ENCODE measurements around the gene MAGEF1. TPM values are rescaled to one million over a fixed set of nuclear protein-coding genes. Genes with fewer than 3 reads are reported as not detected.
A peak's percentile ranks its signal among the peaks of the same experiment; 100 is the strongest.

The MAGEF1 gene
- total RNA-seq, 1 donor from 2014 or later = 22.9 TPM

DNA sequence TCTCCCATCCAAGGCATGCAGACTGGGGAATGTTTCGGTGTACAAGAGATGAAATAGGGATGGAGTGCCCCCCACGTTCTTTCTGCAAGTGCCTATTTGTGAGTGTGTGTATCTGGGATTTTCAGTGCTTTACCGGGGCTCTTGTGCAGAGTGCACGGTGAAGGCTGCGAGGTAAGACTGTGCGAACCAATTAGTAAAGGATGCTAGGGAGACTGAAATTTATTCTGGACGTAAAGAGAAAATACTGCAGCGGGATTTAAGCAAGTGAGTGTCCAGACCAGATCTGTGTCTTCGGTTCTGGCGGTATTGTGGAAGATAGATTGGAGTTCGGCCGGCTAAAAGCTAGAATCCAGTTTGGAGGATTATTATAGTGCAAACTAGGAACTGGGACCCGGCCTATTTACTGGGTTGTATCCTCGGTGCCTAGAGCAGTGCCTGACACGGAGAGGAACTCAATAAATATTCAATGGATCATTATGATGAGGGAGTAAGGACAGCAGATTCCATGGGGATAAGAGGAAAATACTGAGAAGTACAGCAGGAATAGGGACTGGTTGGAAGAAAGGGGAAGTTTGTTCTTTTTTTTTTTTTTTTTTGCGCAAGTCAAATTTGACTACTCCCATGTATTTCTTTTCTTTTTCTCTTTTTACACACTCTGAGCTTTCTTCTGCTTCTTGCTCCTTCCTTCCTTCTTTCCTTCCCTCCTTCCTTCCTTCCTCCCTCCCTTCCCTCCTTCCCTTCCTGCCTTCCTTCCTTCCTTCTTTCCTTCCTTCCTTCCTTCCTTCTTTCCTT, 580 bp upstream of the MAGEF1 start:
- H3K9me3 Mint-ChIP-seq (ENCODE audit: unreplicated experiment) = no peaks in the 10 kb centered on the region
- DNase-seq (ENCODE audit: low spot score) = no peak
- H3K36me3 Mint-ChIP-seq (ENCODE audit: low read depth, unreplicated experiment) = peaks cover 19% of the 10 kb centered on the region
- TF ChIP-seq, protein P1, sequence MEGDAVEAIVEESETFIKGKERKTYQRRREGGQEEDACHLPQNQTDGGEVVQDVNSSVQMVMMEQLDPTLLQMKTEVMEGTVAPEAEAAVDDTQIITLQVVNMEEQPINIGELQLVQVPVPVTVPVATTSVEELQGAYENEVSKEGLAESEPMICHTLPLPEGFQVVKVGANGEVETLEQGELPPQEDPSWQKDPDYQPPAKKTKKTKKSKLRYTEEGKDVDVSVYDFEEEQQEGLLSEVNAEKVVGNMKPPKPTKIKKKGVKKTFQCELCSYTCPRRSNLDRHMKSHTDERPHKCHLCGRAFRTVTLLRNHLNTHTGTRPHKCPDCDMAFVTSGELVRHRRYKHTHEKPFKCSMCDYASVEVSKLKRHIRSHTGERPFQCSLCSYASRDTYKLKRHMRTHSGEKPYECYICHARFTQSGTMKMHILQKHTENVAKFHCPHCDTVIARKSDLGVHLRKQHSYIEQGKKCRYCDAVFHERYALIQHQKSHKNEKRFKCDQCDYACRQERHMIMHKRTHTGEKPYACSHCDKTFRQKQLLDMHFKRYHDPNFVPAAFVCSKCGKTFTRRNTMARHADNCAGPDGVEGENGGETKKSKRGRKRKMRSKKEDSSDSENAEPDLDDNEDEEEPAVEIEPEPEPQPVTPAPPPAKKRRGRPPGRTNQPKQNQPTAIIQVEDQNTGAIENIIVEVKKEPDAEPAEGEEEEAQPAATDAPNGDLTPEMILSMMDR (IDR thresholded peaks at IDR 0.05; ENCODE audit: unreplicated experiment) = no peak
- peaks cover 5% of the 10 kb centered on the region for H3K27me3 Mint-ChIP-seq (ENCODE audit: unreplicated experiment)
- H3K27ac Mint-ChIP-seq (ENCODE audit: unreplicated experiment) = peak overlapping the region; percentile 14
- H3K4me3 Mint-ChIP-seq (ENCODE audit: unreplicated experiment) = peak overlapping the region; percentile 98
- peaks cover 31% of the 10 kb centered on the region for H3K4me1 Mint-ChIP-seq (ENCODE audit: unreplicated experiment)

DNA sequence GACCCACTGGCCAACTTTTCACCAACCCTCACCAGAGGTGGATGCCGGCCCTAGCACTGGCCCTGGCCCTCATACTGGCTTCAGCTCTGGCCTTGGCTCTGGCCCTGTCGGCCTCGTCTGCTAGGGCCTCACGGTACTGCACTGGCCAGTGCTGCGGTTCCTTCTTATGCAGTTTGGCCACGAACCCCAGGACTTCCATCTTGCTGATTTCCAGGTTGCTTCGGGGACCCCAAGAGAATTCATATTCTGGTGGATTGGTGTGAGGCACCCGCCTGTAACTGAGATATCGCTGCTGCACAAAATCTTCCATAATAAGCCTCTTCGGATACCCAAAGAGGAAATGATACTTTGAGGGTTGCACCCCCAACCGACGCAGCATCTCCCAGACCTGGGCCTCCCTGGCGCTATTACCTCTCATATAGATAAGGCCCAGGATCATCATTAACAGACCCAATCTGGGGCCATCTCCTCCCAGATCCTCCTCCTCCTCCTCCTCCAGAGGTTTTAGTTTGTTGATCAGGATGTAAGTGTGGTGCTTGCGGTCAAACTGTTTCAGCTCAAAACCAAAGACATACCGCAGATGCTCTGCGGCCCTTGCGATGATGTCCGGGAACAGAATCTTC, 883 bp downstream of the MAGEF1 start:
- Mint-ChIP-seq H3K27me3 (ENCODE audit: unreplicated experiment) (peaks cover 4% of the 10 kb centered on the region), H3K4me3 (ENCODE audit: unreplicated experiment) (peak overlapping the region; percentile 98), H3K4me1 (ENCODE audit: unreplicated experiment) (peaks cover 24% of the 10 kb centered on the region), H3K27ac (ENCODE audit: unreplicated experiment) (peak overlapping the region; percentile 81), H3K9me3 (ENCODE audit: unreplicated experiment) (no peaks in the 10 kb centered on the region), H3K36me3 (ENCODE audit: low read depth, unreplicated experiment) (peaks cover 28% of the 10 kb centered on the region)
- DNase-seq (ENCODE audit: low spot score) = no peak
- TF ChIP-seq, protein P1 (IDR thresholded peaks at IDR 0.05; ENCODE audit: unreplicated experiment) = no peak

DNA sequence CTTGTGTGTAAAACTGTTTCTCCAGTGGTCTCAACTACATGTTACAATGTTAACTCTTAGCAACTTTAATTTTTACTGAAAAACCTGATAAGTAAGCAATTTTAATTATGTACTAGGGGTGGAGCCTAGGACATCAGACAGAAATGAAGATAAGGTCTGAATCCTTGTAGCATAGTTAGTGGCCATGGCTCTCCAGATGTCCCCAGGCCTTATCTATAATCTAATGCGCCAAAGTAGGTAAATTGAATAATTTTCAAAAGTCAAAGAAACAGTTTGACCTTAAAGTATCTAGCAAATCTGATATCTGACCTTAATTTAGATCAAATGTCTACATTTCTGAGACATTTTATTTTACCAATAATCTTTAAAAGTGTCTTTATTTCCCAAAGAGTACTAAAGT, 8.2 kb downstream of the MAGEF1 start:
- no peaks in the 10 kb centered on the region for H3K27me3 Mint-ChIP-seq (ENCODE audit: unreplicated experiment)
- TF ChIP-seq, protein P1 (IDR thresholded peaks at IDR 0.05; ENCODE audit: unreplicated experiment) = no peak
- no peaks in the 10 kb centered on the region for H3K4me1 Mint-ChIP-seq (ENCODE audit: unreplicated experiment)
- H3K27ac Mint-ChIP-seq (ENCODE audit: unreplicated experiment) = no peak overlapping the region
- no peaks in the 10 kb centered on the region for H3K9me3 Mint-ChIP-seq (ENCODE audit: unreplicated experiment)
- no peak for DNase-seq (ENCODE audit: low spot score)
- H3K36me3 Mint-ChIP-seq (ENCODE audit: low read depth, unreplicated experiment) = peaks cover 18% of the 10 kb centered on the region
- no peak overlapping the region for H3K4me3 Mint-ChIP-seq (ENCODE audit: unreplicated experiment)

DNA sequence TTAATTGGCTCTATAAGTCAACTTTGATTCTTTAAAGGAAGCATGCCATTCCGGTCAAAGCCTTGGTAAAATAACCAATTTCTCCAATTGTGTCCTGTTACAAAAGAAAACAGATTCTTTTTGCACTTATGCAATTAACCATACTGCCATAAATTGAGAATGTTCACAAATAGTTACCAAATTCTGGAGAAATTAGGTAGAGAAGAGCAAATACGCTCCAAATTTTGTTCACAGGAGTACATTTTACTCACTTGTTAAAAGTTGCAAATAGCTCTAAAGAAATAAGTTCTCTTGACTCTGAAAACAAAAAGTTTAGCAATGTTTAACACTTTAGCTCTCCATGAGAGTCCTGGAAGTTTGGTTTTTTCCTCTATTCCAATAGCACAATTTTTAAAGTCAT, 11.1 kb downstream of the MAGEF1 start:
- H3K4me1 Mint-ChIP-seq (ENCODE audit: unreplicated experiment) = no peaks in the 10 kb centered on the region
- no peak overlapping the region for H3K4me3 Mint-ChIP-seq (ENCODE audit: unreplicated experiment)
- TF ChIP-seq, protein P1 (IDR thresholded peaks at IDR 0.05; ENCODE audit: unreplicated experiment) = no peak
- no peaks in the 10 kb centered on the region for H3K36me3 Mint-ChIP-seq (ENCODE audit: low read depth, unreplicated experiment)
- no peak for DNase-seq (ENCODE audit: low spot score)
- no peaks in the 10 kb centered on the region for H3K9me3 Mint-ChIP-seq (ENCODE audit: unreplicated experiment)
- H3K27ac Mint-ChIP-seq (ENCODE audit: unreplicated experiment) = no peak overlapping the region
- H3K27me3 Mint-ChIP-seq (ENCODE audit: unreplicated experiment) = no peaks in the 10 kb centered on the region

DNA sequence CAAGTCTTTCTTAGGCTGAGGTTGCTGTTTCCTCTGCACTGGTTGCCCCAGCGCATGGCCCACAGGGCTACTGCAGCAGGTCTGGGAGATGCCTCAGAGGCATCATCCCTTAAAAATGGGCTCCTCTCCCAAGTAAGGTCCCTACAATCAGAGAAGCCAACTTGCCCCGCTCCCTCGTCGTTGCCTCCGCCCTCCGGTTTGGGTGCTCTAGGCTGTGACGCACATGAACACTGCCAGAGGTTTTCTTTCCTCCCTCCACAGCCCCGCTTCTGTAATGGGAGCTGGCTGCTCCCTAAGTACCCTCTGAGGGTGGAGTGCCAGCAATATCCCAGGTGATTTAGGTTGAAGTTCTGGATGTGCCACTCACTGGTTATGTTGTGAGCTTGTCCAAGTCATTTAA, 14.0 kb downstream of the MAGEF1 start:
- Mint-ChIP-seq H3K4me1 (ENCODE audit: unreplicated experiment) (no peaks in the 10 kb centered on the region), H3K4me3 (ENCODE audit: unreplicated experiment) (no peak overlapping the region), H3K27ac (ENCODE audit: unreplicated experiment) (peak overlapping the region; percentile 40), H3K27me3 (ENCODE audit: unreplicated experiment) (peaks cover 5% of the 10 kb centered on the region), H3K36me3 (ENCODE audit: low read depth, unreplicated experiment) (no peaks in the 10 kb centered on the region), H3K9me3 (ENCODE audit: unreplicated experiment) (no peaks in the 10 kb centered on the region)
- TF ChIP-seq, protein P1 (IDR thresholded peaks at IDR 0.05; ENCODE audit: unreplicated experiment) = no peak
- DNase-seq (ENCODE audit: low spot score) = no peak
